H1 (cell line): ENCODE data around the gene MAGI2. TPM values are rescaled to one million over a fixed set of nuclear protein-coding genes. Genes with fewer than 3 reads are reported as not detected.
A peak's percentile ranks its signal among the peaks of the same experiment; 100 is the strongest.

Source experiments
- CTCF ChIA-PET: fragments of 300-600 bp; sonication (Branson Sonifier 250); formaldehyde crosslinking; loops from one replicate; lab custom pipeline; 2021; ENCODE audit not compliant: partially characterized antibody; lab: Charles Lee
- POLR2A ChIA-PET: fragments of 300-600 bp; sonication (Branson Sonifier 250); formaldehyde crosslinking; loops from one replicate; lab custom pipeline; 2021; ENCODE audit warnings: inconsistent platforms; ENCODE audit not compliant: partially characterized antibody; lab: Charles Lee
- DNase-seq, 2 experiments: peaks; one replicate each; pipeline versions ENCODE4 v3.0.0 to v3.0.0-alpha.2; 2010 to 2022; ENCODE audit warnings: low spot score in 2 of 2, low read depth in 1 of 2, mixed read lengths in 1 of 2
- FAIRE-seq: peaks from 2 replicates; lab custom pipeline; 2011; peaks lifted over from hg19 to GRCh38; lab: Jason Lieb, UNC
- H2AFZ ChIP-seq: 2 replicates; pipeline ENCODE4 v1.8.1; 2012; ENCODE audit warnings: low read length, inconsistent platforms
- H2AK5ac ChIP-seq: 2 replicates; pipeline ENCODE4 v1.6.1; 2013; ENCODE audit warnings: low read depth, low read length
- H2BK120ac ChIP-seq: replicated peaks from 2 replicates; pipeline ENCODE3; 2013; ENCODE audit warnings: low read depth, low read length, inconsistent platforms
- H2BK12ac ChIP-seq: 2 replicates; pipeline ENCODE4 v1.6.1; 2013; ENCODE audit warnings: low read depth, low read length
- H2BK15ac ChIP-seq: 2 replicates; pipeline ENCODE4 v1.6.1; 2013; ENCODE audit warnings: low read length
- H2BK20ac ChIP-seq: 2 replicates; pipeline ENCODE4 v1.6.1; 2013; ENCODE audit warnings: low read length
- H2BK5ac ChIP-seq: 2 replicates; pipeline ENCODE4 v1.6.1; 2013; ENCODE audit warnings: low read depth, low read length
- H3K14ac ChIP-seq: 2 replicates; pipeline ENCODE4 v1.6.1; 2013; ENCODE audit warnings: inconsistent platforms; ENCODE audit not compliant: insufficient read length
- H3K18ac ChIP-seq: 2 replicates; pipeline ENCODE4 v1.6.1; 2013; ENCODE audit warnings: low read length; ENCODE audit errors: extremely low read depth
- H3K23ac ChIP-seq: 2 replicates; pipeline ENCODE4 v1.6.1; 2013; ENCODE audit warnings: inconsistent platforms; ENCODE audit not compliant: insufficient read length
- H3K23me2 ChIP-seq: 2 replicates; pipeline ENCODE4 v1.6.1; 2013; ENCODE audit warnings: low read depth, low read length
- H3K27ac ChIP-seq: 2 replicates; pipeline ENCODE4 v1.6.1; 2011; ENCODE audit warnings: low read depth, low read length, inconsistent platforms
- H3K27me3 ChIP-seq, 4 experiments: replicated peaks in 1 of 4; 1 replicate in 1 of 4; 2 replicates in 3 of 4; pipeline versions ENCODE4 v1.6.1 to v1.8.1; 2011 to 2013; ENCODE audit warnings: low read length in 3 of 4, mild to moderate bottlenecking in 3 of 4, inconsistent platforms in 2 of 4, mixed read lengths in 2 of 4, moderate library complexity in 1 of 4; ENCODE audit not compliant: control insufficient read depth in 3 of 4, insufficient read depth in 3 of 4; ENCODE audit errors: extremely low read depth in 1 of 4
- H3K36me3 ChIP-seq, 4 experiments: 2 replicates each; pipeline versions ENCODE4 v1.6.1 to v1.8.1; 2011 to 2013; ENCODE audit warnings: mild to moderate bottlenecking in 4 of 4, low read length in 3 of 4, moderate library complexity in 2 of 4, control low read depth in 1 of 4, inconsistent platforms in 1 of 4; ENCODE audit not compliant: insufficient read depth in 4 of 4, control insufficient read depth in 2 of 4
- H3K4ac ChIP-seq: replicated peaks from 2 replicates; pipeline ENCODE3; 2013; ENCODE audit warnings: low read length, low read depth, mixed read lengths, inconsistent platforms; ENCODE audit not compliant: insufficient read length
- H3K4me1 ChIP-seq, 4 experiments: replicated peaks in 1 of 4; 1 replicate in 1 of 4; 2 replicates in 3 of 4; pipeline versions ENCODE4 v1.6.1 to v1.8.1; 2011 to 2013; ENCODE audit warnings: low read length in 3 of 4, inconsistent platforms in 2 of 4, mixed read lengths in 1 of 4; ENCODE audit not compliant: insufficient read depth in 4 of 4, control insufficient read depth in 3 of 4
- H3K4me2 ChIP-seq, 2 experiments: 2 replicates each; pipeline versions ENCODE4 v1.6.1 to v1.8.1; 2011 to 2013; ENCODE audit warnings: low read depth in 2 of 2, low read length in 2 of 2, control low read depth in 1 of 2, inconsistent platforms in 1 of 2, mild to moderate bottlenecking in 1 of 2; ENCODE audit not compliant: insufficient read depth in 1 of 2
- H3K4me3 ChIP-seq, 4 experiments: fragments of 200-600, 300-600 bp in 1 of 4; sonication (generic), shearing (Covaris generic), sonication (Bioruptor Twin) in 1 of 4; 2 replicates each; pipeline versions ENCODE4 v1.5.1 to v1.8.1; 2011 to 2016; ENCODE audit warnings: low read length in 4 of 4, low read depth in 3 of 4, control low read depth in 2 of 4, inconsistent platforms in 2 of 4, mild to moderate bottlenecking in 2 of 4, mixed read lengths in 1 of 4, moderate library complexity in 1 of 4; ENCODE audit not compliant: insufficient read depth in 2 of 4; ENCODE audit errors: extremely low read depth in 1 of 4
- H3K56ac ChIP-seq: replicated peaks from 2 replicates; pipeline ENCODE3; 2013; ENCODE audit warnings: low read depth, mild to moderate bottlenecking, mixed read lengths, low read length, inconsistent platforms; ENCODE audit not compliant: insufficient read length
- H3K79me1 ChIP-seq: 2 replicates; pipeline ENCODE4 v1.6.1; 2013; ENCODE audit warnings: low read depth, low read length, control low read depth
- H3K79me2 ChIP-seq, 2 experiments: 2 replicates each; pipeline versions ENCODE4 v1.6.1 to v1.8.1; 2012 to 2013; ENCODE audit warnings: low read length in 2 of 2, mild to moderate bottlenecking in 2 of 2, inconsistent platforms in 1 of 2; ENCODE audit not compliant: insufficient read depth in 2 of 2, control insufficient read depth in 1 of 2
- H3K9ac ChIP-seq, 4 experiments: replicated peaks in 1 of 4; 1 replicate in 1 of 4; 2 replicates in 3 of 4; pipeline versions ENCODE4 v1.6.1 to v1.8.1; 2011 to 2013; ENCODE audit warnings: low read depth in 3 of 4, low read length in 3 of 4, control low read depth in 2 of 4, mild to moderate bottlenecking in 2 of 4, moderate library complexity in 2 of 4, inconsistent platforms in 1 of 4; ENCODE audit errors: extremely low read depth in 1 of 4
- H3K9me3 ChIP-seq, 2 experiments: 2 replicates each; pipeline versions ENCODE4 v1.6.1 to v1.8.1; 2012 to 2013; ENCODE audit warnings: mild to moderate bottlenecking in 2 of 2, moderate library complexity in 2 of 2, control low read depth in 1 of 2, inconsistent platforms in 1 of 2, low read depth in 1 of 2, low read length in 1 of 2, mixed read lengths in 1 of 2; ENCODE audit not compliant: insufficient read depth in 2 of 2
- H4K20me1 ChIP-seq, 2 experiments: replicated peaks in 1 of 2; 2 replicates each; pipeline versions ENCODE3 to v1.8.1; 2011 to 2013; ENCODE audit warnings: inconsistent platforms in 2 of 2, low read length in 2 of 2, mild to moderate bottlenecking in 1 of 2; ENCODE audit not compliant: insufficient read depth in 2 of 2, control insufficient read depth in 1 of 2
- H4K5ac ChIP-seq: 2 replicates; pipeline ENCODE4 v1.6.1; 2013; ENCODE audit warnings: low read length, low read depth, mixed read lengths, inconsistent platforms; ENCODE audit not compliant: insufficient read length
- H4K8ac ChIP-seq: 2 replicates; pipeline ENCODE4 v1.8.0; 2013; ENCODE audit warnings: mild to moderate bottlenecking, moderate library complexity, low read length, inconsistent platforms; ENCODE audit not compliant: insufficient read depth; ENCODE audit errors: extremely low read depth
- H4K91ac ChIP-seq: replicated peaks from 2 replicates; pipeline ENCODE3; 2013; ENCODE audit warnings: low read length, mixed read lengths, inconsistent platforms; ENCODE audit not compliant: insufficient read length
- CEBPB ChIP-seq: IDR thresholded peaks from 2 replicates; pipeline ENCODE4 v1.6.1; 2012; ENCODE audit warnings: low read depth, low read length
- HDAC2 ChIP-seq, 2 experiments: fragments of 300-600 bp in 1 of 2; sonication (generic) in 1 of 2; IDR thresholded peaks; 2 replicates each; pipeline ENCODE4 v1.6.1; 2011 to 2012; ENCODE audit warnings: low read depth in 2 of 2, low read length in 2 of 2, mild to moderate bottlenecking in 2 of 2, moderate library complexity in 2 of 2, borderline replicate concordance in 1 of 2, inconsistent platforms in 1 of 2
- SAP30 ChIP-seq: fragments of 300-600 bp; sonication (generic); IDR thresholded peaks from 2 replicates; pipeline ENCODE4 v1.7.1; 2012; ENCODE audit warnings: low read length, moderate library complexity, mild to moderate bottlenecking, inconsistent platforms; ENCODE audit not compliant: insufficient read depth, insufficient replicate concordance
- SIN3A ChIP-seq, 2 experiments: IDR thresholded peaks in 1 of 2; conservative IDR thresholded peaks in 1 of 2; 2 replicates each; pipeline ENCODE4 v1.6.1; 2011 to 2012; ENCODE audit warnings: low read length in 2 of 2, improper control_type of control experiment in 1 of 2, low read depth in 1 of 2, mild to moderate bottlenecking in 1 of 2
- TAF1 ChIP-seq: IDR thresholded peaks from 2 replicates; pipeline ENCODE4 v1.6.1; 2011; ENCODE audit warnings: mild to moderate bottlenecking, low read depth, low read length
- YY1 ChIP-seq: IDR thresholded peaks from 2 replicates; pipeline ENCODE4 v1.6.1; 2011; ENCODE audit warnings: low read depth, mild to moderate bottlenecking, low read length
- WGBS, 2 experiments: shearing (Covaris generic) in 1 of 2; methylation state at CpG; one replicate each; pipeline versions ENCODE4 v1.1.6 to v1.1.7; 2013 to 2015; ENCODE audit warnings: low lambda C conversion rate in 2 of 2, mixed read lengths in 2 of 2, inconsistent platforms in 1 of 2, low coverage in 1 of 2, missing lambda C conversion rate in 1 of 2; ENCODE audit not compliant: insufficient replicate concordance in 2 of 2, insufficient coverage in 1 of 2, insufficient read length in 1 of 2; ENCODE audit errors: extremely low coverage in 1 of 2, missing lambda C conversion rate in 1 of 2; 5-methylcytosine and 5-hydroxymethylcytosine counted together
- polyA plus RNA-seq, 7 experiments: library from polyadenylated mRNA; depleted of rRNA in 3 of 7; stranded (reverse) in 5 of 7; unstranded in 2 of 7; fragments of >200 nt in 5 of 7; fragments of 200-250 nt in 2 of 7; gene quantifications; 1 replicate in 5 of 7; 2 replicates in 1 of 7; 4 replicates in 1 of 7; pipeline versions ENCODE4 v1.2.1 to v1.2.3, GENCODE V29; 2011 to 2013; ENCODE audit warnings: missing spikeins in 2 of 7, mixed read lengths in 2 of 7
- total RNA-seq: library from RNA; stranded (reverse); fragmentation: NEBNext Ultra II Directional; extraction: Animal tissue kit (Norgen Biotek cat#: 25700); gene quantifications from 2 replicates; pipeline ENCODE4 v1.2.1, GENCODE V29; 2021
- TF ChIP-seq, protein P1 (sequence below): IDR thresholded peaks from 2 replicates; pipeline ENCODE4 v1.6.1; 2011; ENCODE audit warnings: low read depth, mild to moderate bottlenecking, low read length; ENCODE audit not compliant: insufficient read depth
- TF ChIP-seq, protein P2 (sequence below): IDR thresholded peaks from 2 replicates; pipeline ENCODE4 v1.6.1; 2012; ENCODE audit warnings: low read length, inconsistent platforms

Gene MAGI2
- total and polyA plus RNA-seq, 2 of the 8 experiments (the other 6 are each of a cell fraction or from before 2014, with no cell fraction given), result 6.0 to 27.3 TPM

DNA sequence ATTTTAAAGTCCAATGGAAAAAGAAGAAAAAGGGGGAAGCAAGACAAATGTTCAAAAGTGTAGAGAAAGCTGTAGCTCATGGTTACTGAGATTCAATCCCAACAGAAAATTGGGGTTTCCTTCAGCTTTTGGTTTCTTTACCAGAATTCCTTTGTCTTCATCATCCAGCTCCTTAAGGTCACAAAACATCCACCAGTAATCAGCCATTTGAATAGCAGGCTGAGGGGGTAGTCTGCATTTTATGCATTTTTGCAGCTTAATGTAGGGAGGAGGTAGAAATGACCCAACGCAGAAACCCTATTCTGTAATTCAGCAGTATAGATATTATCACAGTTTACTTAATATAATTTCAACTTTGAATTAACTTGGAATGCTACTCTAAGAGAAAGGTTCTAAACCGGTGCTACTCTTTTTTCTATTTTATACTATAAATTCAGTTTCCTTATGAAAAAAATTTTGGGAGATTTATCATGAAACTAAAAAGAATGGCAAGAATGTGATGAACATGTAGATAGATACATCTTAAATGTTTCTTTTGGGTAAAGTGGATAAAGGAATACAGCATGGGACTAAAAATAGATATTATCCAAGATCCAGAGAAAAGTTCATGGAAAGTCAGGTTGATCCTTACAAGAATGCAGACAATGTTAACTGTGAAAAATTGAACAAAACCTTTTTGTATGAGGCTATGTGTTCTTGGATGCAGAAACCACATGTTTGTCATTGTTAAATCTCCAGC is 1058.0 kb downstream of the MAGI2 start:
- no peak overlapping the region for H4K91ac ChIP-seq
- H3K14ac ChIP-seq, result no peak overlapping the region
- peak overlapping the region in 1 of 4 experiments; percentile 3; a peak in 1 of 8 replicates for H3K4me3 ChIP-seq
- H3K4ac ChIP-seq, result no peak overlapping the region
- H3K23me2 ChIP-seq, result no peaks in the 10 kb centered on the region
- H3K9ac ChIP-seq, result no peak overlapping the region
- no peaks in the 10 kb centered on the region for H3K9me3 ChIP-seq
- peaks cover 3 to 13% (median 11%) of the 10 kb centered on the region in 4 experiments; a peak in 6 of 7 replicates for H3K4me1 ChIP-seq
- WGBS, 2 experiments, result 65% methylated on average over 2 of the region's 2 CpGs; no CpG with 5 or more reads in 1 of the 2 experiments
- POLR2A ChIA-PET, result interaction anchor here (1.2 kb wide), 1 partner anchor 11 kb away, joined by 3 read pairs; no protein-coding TSS in a partner anchor
- H2AFZ ChIP-seq, result no peak overlapping the region
- peak overlapping the region in 1 of 2 experiments; percentile 33; a peak in 1 of 4 replicates for H3K4me2 ChIP-seq
- no peaks in the 10 kb centered on the region for H4K20me1 ChIP-seq
- no peak overlapping the region for H3K56ac ChIP-seq
- H3K79me1 ChIP-seq, result no peaks in the 10 kb centered on the region
- no peak overlapping the region for H3K23ac ChIP-seq
- H2BK20ac ChIP-seq, result no peak overlapping the region
- H3K79me2 ChIP-seq, result no peaks in the 10 kb centered on the region
- H2BK5ac ChIP-seq, result no peak overlapping the region
- no peak overlapping the region for H2BK12ac ChIP-seq
- no peak overlapping the region; the same call in 1 of the 2 replicates for H3K18ac ChIP-seq
- H3K27me3 ChIP-seq, result no peaks in the 10 kb centered on the region
- H3K36me3 ChIP-seq, result no peaks in the 10 kb centered on the region
- CTCF ChIA-PET, result interaction anchor here (1.0 to 1.7 kb wide), 3 partner anchors 10 to 261 kb away, joined by 3 read pairs; no protein-coding TSS in a partner anchor
- H4K5ac ChIP-seq, result no peak overlapping the region
- no peak overlapping the region for H2AK5ac ChIP-seq
- no peak overlapping the region for H2BK15ac ChIP-seq
- no peak for DNase-seq
- no peak overlapping the region for H2BK120ac ChIP-seq
- no peak overlapping the region for H4K8ac ChIP-seq
- peak; percentile 42 for FAIRE-seq
- no peak overlapping the region for H3K27ac ChIP-seq
- TF ChIP-seq SAP30, result no peak
- TF ChIP-seq, protein P1, sequence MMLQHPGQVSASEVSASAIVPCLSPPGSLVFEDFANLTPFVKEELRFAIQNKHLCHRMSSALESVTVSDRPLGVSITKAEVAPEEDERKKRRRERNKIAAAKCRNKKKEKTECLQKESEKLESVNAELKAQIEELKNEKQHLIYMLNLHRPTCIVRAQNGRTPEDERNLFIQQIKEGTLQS, result no peak
- no peak for TF ChIP-seq TAF1
- TF ChIP-seq, protein P2, sequence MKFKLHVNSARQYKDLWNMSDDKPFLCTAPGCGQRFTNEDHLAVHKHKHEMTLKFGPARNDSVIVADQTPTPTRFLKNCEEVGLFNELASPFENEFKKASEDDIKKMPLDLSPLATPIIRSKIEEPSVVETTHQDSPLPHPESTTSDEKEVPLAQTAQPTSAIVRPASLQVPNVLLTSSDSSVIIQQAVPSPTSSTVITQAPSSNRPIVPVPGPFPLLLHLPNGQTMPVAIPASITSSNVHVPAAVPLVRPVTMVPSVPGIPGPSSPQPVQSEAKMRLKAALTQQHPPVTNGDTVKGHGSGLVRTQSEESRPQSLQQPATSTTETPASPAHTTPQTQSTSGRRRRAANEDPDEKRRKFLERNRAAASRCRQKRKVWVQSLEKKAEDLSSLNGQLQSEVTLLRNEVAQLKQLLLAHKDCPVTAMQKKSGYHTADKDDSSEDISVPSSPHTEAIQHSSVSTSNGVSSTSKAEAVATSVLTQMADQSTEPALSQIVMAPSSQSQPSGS, result no peak
- no peak for TF ChIP-seq YY1
- TF ChIP-seq HDAC2 (IDR thresholded peaks at IDR 0.05; ENCODE audit: borderline replicate concordance in 1 of 2, low read depth in 2 of 2, low read length in 2 of 2), result no peak
- TF ChIP-seq CEBPB, result no peak
- TF ChIP-seq SIN3A (conservative IDR thresholded peaks at IDR 0.05 in 1 of 2, IDR thresholded peaks at IDR 0.05 in 1 of 2; ENCODE audit: low read depth in 1 of 2, low read length in 2 of 2), result no peak
